ENCODE measurements around the gene ZNF423.

The ZNF423 gene

GRCh38 chr16:49896447-49896964 is 40.6 kb upstream of the ZNF423 start:
- Histone ChIP-seq H3K9me3 (ENCODE audit: control insufficient read depth, insufficient read depth, low read length) (no peaks in the 10 kb centered on the region), H3K4me2 (ENCODE audit: low read length) (no peak overlapping the region), H3K27ac (ENCODE audit: low read depth, low read length) (no peak overlapping the region), H3K4me1 (ENCODE audit: control insufficient read depth, low read length) (no peaks in the 10 kb centered on the region), H4K20me1 (ENCODE audit: control insufficient read depth, insufficient read depth, low read depth, low read length) (no peaks in the 10 kb centered on the region), H3K27me3 (ENCODE audit: control insufficient read depth, low read length) (no peaks in the 10 kb centered on the region), H3F3A (ENCODE audit: control insufficient read depth, insufficient read depth) (no peaks in the 10 kb centered on the region), H3K9me2 (replicated peaks; ENCODE audit: control insufficient read depth, low read length) (no peaks in the 10 kb centered on the region), H3K36me3 (ENCODE audit: control insufficient read depth, low read length) (no peaks in the 10 kb centered on the region), H3K79me2 (ENCODE audit: control insufficient read depth, low read length) (no peaks in the 10 kb centered on the region), H3K4me3 (ENCODE audit: low read length) (no peak overlapping the region)
- no peak for TF ChIP-seq EZH2phosphoT487 (IDR thresholded peaks at IDR 0.05; ENCODE audit: borderline replicate concordance, low read length)
- TF ChIP-seq, protein P1, sequence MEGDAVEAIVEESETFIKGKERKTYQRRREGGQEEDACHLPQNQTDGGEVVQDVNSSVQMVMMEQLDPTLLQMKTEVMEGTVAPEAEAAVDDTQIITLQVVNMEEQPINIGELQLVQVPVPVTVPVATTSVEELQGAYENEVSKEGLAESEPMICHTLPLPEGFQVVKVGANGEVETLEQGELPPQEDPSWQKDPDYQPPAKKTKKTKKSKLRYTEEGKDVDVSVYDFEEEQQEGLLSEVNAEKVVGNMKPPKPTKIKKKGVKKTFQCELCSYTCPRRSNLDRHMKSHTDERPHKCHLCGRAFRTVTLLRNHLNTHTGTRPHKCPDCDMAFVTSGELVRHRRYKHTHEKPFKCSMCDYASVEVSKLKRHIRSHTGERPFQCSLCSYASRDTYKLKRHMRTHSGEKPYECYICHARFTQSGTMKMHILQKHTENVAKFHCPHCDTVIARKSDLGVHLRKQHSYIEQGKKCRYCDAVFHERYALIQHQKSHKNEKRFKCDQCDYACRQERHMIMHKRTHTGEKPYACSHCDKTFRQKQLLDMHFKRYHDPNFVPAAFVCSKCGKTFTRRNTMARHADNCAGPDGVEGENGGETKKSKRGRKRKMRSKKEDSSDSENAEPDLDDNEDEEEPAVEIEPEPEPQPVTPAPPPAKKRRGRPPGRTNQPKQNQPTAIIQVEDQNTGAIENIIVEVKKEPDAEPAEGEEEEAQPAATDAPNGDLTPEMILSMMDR (IDR thresholded peaks at IDR 0.05; ENCODE audit: low read depth, low read length, poor library complexity, severe bottlenecking): no peak

GRCh38 chr16:49890876-49891275 is 35.0 kb upstream of the ZNF423 start:
- Histone ChIP-seq H3K4me3 (ENCODE audit: low read length) (no peak overlapping the region), H3K4me2 (ENCODE audit: low read length) (no peak overlapping the region), H4K20me1 (ENCODE audit: control insufficient read depth, insufficient read depth, low read depth, low read length) (no peaks in the 10 kb centered on the region), H3K4me1 (ENCODE audit: control insufficient read depth, low read length) (no peaks in the 10 kb centered on the region), H3K27me3 (ENCODE audit: control insufficient read depth, low read length) (peaks cover 7% of the 10 kb centered on the region; the same call in 1 of the 2 replicates), H3K36me3 (ENCODE audit: control insufficient read depth, low read length) (no peaks in the 10 kb centered on the region), H3K27ac (ENCODE audit: low read depth, low read length) (no peak overlapping the region), H3K9me2 (replicated peaks; ENCODE audit: control insufficient read depth, low read length) (no peaks in the 10 kb centered on the region), H3K9me3 (ENCODE audit: control insufficient read depth, insufficient read depth, low read length) (no peaks in the 10 kb centered on the region), H3F3A (ENCODE audit: control insufficient read depth, insufficient read depth) (no peaks in the 10 kb centered on the region), H3K79me2 (ENCODE audit: control insufficient read depth, low read length) (no peaks in the 10 kb centered on the region)
- TF ChIP-seq, protein P1 (IDR thresholded peaks at IDR 0.05; ENCODE audit: low read depth, low read length, poor library complexity, severe bottlenecking): peak; percentile 22
- no peak for TF ChIP-seq EZH2phosphoT487 (IDR thresholded peaks at IDR 0.05; ENCODE audit: borderline replicate concordance, low read length)

GRCh38 chr16:49889725-49890397 is 33.9 kb upstream of the ZNF423 start:
- TF ChIP-seq, protein P1 (IDR thresholded peaks at IDR 0.05; ENCODE audit: low read depth, low read length, poor library complexity, severe bottlenecking): no peak
- no peak for TF ChIP-seq EZH2phosphoT487 (IDR thresholded peaks at IDR 0.05; ENCODE audit: borderline replicate concordance, low read length)
- Histone ChIP-seq H3K36me3 (ENCODE audit: control insufficient read depth, low read length) (no peaks in the 10 kb centered on the region), H3F3A (ENCODE audit: control insufficient read depth, insufficient read depth) (no peaks in the 10 kb centered on the region), H3K9me2 (replicated peaks; ENCODE audit: control insufficient read depth, low read length) (no peaks in the 10 kb centered on the region), H3K9me3 (ENCODE audit: control insufficient read depth, insufficient read depth, low read length) (no peaks in the 10 kb centered on the region), H3K4me2 (ENCODE audit: low read length) (no peak overlapping the region), H3K79me2 (ENCODE audit: control insufficient read depth, low read length) (no peaks in the 10 kb centered on the region), H3K27ac (ENCODE audit: low read depth, low read length) (no peak overlapping the region), H3K4me1 (ENCODE audit: control insufficient read depth, low read length) (no peaks in the 10 kb centered on the region), H3K4me3 (ENCODE audit: low read length) (no peak overlapping the region), H3K27me3 (ENCODE audit: control insufficient read depth, low read length) (peaks cover 7% of the 10 kb centered on the region; the same call in 1 of the 2 replicates), H4K20me1 (ENCODE audit: control insufficient read depth, insufficient read depth, low read depth, low read length) (no peaks in the 10 kb centered on the region)

Data from DOHH2 (cell line).